SH-SY5Y (cell line): ENCODE data around the gene GALM.

ENCODE experiments used
- GATA2 ChIP-seq: IDR thresholded peaks from 2 replicates; pipeline ENCODE4 v1.6.1; 2011; ENCODE audit warnings: mild to moderate bottlenecking, low read depth, low read length
- GATA3 ChIP-seq: IDR thresholded peaks from 2 replicates; pipeline ENCODE4 v1.6.1; 2011; ENCODE audit warnings: low read depth, mild to moderate bottlenecking, low read length, moderate library complexity

- TF ChIP-seq GATA3 (no peak), GATA2 (no peak)
Measured at GRCh38 chr2:38652431-38653273, 13.3 kb upstream of the GALM start.
